HG02973 (cell line): ENCODE measurements around the gene GFM2.
"Not testable (repeated sequence)": the region's sequence is repeated elsewhere in the genome, so short reads cannot be mapped to it uniquely, and the experiment has no call there.

Experiments used
- ATAC-seq: cut with Tn5 transposase; IDR thresholded peaks from one replicate; pipeline ENCODE4 v1.9.1; 2021; ENCODE audit warnings: moderate library complexity; ENCODE audit not compliant: unreplicated experiment

The GFM2 gene

DNA sequence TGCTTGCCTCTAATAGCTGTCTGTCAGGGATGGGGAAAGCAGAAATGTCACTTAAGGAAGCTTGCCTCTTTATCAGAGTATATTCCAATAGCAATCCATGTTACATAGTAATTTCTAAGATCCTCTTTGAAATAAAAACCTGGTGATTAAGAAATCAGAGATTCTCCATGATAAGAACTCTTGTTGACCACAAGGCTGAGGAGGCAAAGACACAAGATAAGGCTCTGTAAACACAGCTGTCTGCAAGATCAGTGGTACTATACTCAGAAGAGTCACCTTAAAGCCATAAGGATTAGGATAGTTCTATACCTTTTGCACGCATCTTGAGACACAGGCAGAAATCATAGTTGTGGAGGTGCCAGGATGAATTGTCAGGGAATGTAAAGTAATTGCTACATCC lies 41.6 kb downstream of the GFM2 start:
- ATAC-seq = no peak

- ATAC-seq = no peak
Measured at GRCh38 chr5:74722271-74722670, 44.6 kb downstream of the GFM2 start.

DNA sequence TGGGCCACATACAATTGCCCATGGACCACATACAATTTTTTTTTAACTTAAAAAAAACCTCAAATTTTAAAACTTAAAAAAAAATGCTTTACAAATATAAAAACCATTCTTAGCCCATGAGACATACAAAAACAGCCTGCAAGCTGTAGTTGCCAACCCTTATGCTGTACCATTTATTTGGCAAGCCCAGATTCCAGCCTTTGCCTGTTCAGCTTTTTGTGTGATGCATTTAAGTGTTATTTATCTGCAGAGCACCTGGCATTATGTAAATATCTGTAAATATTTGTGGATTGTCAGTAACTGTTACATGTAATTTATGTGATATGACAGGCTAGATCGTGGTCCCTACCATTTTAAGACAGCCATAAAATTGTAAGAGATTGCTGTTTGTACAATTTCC lies 49.3 kb downstream of the GFM2 start:
- ATAC-seq = no peak

DNA sequence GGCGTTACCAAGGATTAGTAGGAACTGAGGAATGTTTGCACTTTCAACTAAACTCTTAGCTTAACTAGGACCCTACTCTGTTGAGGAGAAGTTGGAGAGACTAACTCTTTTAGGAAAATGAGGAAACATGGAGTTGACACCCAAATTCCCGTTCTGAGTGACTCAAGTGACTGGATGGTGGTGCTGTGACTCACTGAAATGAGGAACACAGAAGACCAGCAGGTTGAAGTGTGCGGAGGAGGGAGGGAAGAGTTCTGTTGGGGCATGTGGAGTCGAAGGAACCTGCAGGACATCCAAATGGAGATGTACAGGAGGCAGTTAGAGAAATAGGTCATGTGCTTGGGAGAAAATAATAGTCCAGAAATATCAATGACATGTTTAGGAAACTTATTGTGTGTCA lies 73.7 kb downstream of the GFM2 start:
- ATAC-seq = no peak

DNA sequence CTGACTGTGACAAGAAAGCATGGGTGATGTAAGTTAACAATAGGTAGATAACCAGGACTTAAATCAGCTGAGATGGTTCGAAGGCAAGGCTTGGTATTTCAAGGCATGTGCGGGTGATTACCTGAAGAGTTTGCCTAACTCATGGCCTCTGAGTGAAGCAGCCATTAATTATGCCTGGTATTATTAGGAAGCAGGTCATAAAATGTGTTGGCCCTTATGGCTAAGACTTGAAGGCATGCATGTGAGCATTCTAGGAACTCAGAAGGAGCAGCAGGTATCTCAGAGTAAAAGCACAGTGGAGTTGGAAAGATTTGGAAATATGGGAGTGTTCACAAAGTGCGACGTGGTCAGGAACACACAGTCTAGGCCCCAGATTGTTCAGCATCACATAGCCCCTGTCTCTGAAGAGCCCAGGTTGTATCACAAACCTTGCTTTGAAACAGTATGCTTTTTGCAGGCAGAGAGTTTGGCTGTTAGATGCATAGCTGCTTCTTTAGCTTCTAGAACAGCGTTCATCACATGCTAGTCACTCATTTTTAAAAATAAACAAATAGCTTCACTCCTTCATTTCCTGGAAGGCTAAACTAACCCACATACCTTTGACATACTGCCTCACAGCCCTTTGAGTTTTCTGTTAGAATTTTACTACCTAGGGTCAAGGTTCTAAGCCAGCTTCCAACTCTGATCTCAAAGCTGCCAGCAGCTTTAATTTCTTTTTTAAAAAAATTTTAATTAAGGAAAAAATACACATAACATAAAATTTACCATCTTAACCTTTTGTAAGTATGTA lies 79.8 kb downstream of the GFM2 start:
- no peak for ATAC-seq

DNA sequence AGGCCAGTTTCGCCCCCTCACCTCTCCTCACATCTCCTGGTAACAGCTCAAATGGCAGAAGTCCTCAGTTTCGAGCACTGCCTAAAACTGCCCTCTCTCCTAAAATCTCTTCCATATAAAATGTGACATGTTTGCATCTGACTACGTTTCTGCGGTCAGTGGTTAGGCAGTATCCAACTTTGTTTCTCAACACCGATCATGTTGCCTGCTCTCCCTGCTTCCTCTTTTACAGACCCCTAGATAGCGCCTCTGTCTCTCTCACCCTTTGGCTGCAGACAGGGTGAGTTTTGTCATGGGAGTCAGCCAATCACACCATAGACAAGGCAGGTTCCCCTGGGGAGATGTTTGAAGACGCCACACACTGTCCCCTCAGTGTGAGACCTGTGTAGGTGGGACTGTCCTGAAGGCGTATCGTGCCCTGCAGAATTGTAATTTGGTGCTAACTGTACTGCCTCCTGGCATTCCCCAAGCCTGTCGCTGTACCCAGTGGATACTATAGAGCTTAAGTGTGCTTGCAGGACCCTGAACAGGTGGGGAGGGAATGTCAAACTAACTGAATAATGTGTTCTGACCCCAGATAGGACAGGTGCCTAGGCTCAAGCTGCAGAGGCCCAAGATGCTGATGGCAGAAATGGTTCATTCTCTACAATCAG lies 80.8 kb downstream of the GFM2 start:
- ATAC-seq = peak; percentile 41

- peak; percentile 80 for ATAC-seq
Measured at GRCh38 chr5:74684900-74685851, 81.7 kb downstream of the GFM2 start, which contains the start of gene HEXB. Gene HEXB, plus strand, starts transcription at chr5:74685233. Its CDS starts 28 bp downstream, at chr5:74685261.

GRCh38 chr5:74679966-74680365 lies 87.0 kb downstream of the GFM2 start:
- no peak for ATAC-seq

DNA sequence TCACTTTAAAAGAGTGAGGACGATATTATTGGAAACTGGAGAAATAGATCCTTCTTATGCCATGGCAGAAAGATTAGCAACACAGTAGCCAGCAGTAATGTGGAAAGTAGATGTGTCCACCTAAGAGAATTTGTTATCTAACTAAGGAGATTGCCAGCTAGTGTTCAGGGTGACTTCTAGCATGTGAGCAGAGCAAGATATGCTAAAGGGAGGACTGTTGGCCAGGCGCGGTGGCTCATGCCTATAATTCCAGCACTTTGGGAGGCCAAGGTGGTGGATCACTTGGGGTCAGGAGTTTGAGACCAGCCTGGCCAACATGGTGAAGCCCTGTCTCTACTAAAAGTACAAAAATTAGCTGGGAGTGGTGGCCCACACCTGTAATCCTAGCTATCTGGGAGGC lies 87.6 kb downstream of the GFM2 start:
- ATAC-seq = not testable (repeated sequence)

GRCh38 chr5:74678123-74678522 lies 88.8 kb downstream of the GFM2 start:
- ATAC-seq = not testable (repeated sequence)

DNA sequence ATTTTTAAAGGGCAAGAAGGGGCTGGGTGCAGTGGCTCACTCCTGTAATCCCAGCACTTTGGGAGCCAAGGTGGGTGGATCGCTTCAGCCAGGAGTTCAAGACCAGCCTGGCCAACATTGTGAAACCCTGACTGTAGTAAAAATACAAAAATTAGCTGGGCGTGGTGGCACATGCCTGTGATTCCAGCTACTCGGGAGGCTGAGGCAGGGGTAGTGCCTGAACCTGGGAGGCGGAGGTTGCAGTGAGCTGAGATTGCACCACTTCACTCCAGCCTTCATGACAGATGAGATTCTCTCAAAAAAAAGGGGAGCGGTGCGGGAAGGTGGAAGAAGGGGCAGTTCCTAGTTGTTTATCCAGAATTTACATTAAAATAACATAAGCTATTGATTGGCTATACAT lies 90.5 kb downstream of the GFM2 start:
- not testable (repeated sequence) for ATAC-seq

- no peak for ATAC-seq
Measured at GRCh38 chr5:74673011-74673790, 93.7 kb downstream of the GFM2 start.

DNA sequence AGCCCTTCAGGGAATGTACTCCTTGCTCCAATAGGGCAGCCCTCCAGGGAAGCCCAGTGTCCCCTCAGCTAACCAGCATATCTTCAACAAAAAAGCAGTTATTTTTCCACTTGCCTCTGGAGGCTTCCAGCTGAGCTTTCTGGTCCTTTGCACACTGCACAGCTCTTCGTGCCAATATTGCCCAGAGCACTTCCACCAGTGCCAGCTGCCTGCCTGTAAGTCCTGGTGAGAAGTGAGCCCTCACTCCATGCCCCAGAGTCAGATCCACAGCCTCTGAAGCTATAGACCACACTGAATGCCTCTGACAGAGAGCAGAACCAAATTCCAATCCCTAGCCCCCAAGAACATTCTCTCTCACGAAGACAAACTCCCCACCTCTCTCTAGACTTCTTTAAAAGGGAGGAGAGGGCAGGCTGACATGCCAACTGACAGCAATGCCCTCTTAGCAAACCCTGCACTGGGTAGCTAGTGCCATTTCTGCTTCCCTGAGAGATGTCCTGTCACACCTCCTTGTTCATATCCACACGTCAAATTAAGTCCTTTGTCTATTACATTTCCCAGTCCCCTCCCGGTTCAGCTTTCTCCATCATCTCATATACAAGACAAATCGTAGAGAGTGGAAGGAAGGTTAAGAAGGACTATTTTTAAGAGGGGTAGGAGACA lies 94.6 kb downstream of the GFM2 start:
- no peak for ATAC-seq
